ENCODE measurements around the gene KRT84.
A peak's percentile ranks its signal among the peaks of the same experiment; 100 is the strongest.

KRT84 gene, protein sequence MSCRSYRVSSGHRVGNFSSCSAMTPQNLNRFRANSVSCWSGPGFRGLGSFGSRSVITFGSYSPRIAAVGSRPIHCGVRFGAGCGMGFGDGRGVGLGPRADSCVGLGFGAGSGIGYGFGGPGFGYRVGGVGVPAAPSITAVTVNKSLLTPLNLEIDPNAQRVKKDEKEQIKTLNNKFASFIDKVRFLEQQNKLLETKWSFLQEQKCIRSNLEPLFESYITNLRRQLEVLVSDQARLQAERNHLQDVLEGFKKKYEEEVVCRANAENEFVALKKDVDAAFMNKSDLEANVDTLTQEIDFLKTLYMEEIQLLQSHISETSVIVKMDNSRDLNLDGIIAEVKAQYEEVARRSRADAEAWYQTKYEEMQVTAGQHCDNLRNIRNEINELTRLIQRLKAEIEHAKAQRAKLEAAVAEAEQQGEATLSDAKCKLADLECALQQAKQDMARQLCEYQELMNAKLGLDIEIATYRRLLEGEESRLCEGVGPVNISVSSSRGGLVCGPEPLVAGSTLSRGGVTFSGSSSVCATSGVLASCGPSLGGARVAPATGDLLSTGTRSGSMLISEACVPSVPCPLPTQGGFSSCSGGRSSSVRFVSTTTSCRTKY

DNA sequence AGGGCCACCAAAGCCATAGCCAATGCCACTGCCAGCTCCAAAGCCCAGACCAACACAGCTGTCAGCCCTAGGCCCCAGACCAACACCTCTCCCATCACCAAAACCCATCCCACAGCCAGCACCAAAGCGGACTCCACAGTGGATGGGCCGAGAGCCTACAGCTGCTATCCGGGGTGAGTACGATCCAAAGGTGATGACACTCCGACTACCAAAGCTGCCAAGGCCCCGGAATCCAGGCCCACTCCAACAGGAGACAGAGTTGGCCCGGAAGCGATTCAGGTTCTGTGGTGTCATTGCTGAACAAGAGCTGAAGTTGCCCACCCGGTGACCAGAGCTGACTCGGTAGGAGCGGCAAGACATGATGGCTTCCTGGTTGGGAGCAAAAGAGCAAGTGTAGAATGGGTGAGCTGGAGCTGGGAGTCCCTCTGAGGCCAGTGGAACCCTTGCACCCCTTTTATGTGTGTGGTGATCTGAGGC is at the start of gene KRT84:
Gene KRT84 (minus strand): TSS at position 427 of the 477 bp plus-strand sequence. CDS start 67 bp downstream, at position 360.
- DNase-seq, result no peak

DNA sequence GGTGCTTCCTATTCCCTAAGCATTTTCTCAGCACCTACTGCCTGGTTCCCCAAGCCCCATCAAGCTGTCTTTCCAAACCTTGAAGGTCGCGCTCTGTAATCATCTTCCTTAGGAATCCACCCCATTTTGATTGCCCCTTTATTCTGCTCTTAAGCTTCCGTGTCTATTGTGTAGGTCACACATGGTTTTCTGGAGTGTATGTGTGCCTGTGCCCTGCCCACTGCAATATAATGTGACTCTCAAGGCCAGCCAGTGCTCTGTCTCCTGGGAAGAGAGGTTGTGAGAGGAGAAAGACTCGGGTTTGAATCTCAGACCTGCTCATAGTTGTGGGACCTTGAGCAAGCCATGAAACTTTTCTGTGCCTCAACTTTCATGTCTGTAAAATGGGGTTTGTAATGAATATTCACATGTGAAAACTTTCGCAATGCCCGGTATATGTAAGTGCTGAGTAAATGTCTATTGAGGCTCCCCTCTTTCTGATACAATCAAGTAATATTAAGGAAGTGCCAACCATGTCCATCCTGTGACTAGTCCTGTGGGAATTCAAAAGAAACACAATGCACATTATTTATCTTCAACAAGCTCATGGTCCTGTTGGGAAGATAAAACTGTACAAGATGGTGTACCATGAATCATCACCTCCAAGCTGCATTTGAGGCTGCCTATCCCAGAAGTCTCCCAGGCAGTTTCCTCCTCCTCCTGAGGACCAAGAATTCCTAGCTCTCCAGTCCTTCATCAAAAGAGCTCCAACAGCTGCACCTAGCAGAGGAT is 49.5 kb upstream of the KRT84 start:
- peak; percentile 22 for DNase-seq

DNA sequence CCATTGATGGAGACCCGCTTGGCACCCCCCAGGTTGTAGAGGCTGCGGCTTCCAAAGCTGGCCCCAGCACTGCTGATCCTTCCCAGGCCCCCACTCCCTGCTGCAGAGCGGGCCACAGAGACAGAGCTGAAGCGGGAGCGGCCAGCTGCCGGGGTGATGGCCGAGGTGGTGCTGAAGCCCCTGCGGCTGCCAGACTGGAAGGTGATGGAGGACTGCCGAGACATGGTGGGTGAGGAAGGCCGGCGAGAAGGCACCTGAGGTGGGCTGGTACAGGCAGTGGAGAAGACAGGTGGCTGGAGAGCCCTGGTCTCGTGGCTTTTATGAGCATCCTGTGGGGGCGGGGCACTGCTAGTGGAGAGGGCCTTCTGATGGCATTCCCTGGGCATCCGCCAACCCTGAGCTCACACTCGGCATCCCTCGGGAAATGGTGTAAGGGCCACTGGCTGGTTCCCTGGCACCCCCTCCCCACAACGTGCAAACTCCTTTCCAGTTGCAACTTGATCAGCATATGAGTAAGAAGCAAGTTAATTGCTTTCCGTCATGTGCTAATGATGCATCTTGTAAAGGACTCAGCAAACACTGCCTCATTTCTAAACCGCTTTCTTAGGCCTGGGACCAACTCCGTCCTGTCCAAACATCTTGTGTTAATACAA is 48.8 kb upstream of the KRT84 start, which contains the start of gene KRT75:
Gene KRT75 (minus strand): TSS at position 291 of the 653 bp plus-strand sequence. CDS start 67 bp downstream, at position 224.
- DNase-seq, result no peak

DNA sequence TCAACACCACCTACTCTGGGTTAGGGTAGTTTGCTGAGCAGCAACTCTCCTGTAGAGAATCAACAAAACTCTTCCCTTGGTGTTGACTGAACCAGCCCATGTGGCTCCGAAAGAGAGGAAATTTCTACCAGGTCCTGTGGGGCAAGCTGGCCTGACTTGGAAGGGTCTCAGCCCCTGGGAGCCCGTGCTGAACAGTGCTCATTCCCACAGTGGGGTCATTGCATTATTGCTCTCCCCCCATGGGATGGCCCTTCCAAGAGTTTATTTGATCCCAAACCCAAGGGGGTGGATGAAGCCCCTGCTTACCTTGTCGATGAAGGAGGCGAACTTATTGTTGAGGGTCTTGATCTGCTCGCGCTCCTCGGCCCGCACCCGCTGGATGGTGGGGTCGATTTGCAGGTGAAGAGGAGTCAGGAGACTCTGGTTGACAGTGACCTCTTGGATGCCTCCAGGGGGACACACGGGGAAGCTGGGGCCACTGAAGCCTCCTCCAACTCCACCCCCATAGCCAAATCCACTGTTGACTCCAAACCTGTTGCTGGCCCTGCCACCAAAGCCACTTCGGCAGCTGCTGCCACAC is 48.1 kb upstream of the KRT84 start:
- DNase-seq, result no peak

DNA sequence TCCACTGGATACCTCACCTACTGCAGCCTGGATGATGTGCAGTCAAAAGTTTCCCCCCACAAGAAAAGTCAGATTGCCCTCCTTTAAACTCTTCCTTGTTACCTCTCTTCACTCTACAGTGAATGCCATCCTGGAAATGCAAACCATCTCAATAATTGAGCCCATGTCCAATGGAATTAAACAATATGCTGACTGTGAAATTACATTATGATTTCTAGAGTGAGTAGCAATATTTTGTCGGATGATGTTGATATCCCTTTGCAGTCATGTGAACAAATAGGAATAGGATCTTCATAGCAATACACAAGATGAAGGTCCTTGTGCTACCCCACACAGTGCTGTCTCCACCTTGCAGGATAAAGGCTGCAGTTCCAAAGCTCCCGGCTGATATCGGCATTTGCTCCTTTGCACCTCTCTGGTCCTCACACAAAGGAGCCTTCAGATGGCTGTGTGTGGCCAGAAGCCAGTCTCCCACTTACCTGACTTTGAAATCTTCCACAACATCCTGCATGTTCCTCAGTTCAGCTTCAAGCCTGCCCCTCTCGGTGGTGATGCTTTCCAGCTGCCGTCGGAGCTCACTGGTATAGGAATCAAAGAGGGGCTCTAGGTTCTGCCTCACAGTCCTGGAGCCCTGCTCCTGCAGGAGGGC is 47.2 kb upstream of the KRT84 start:
- DNase-seq, result no peak

DNA sequence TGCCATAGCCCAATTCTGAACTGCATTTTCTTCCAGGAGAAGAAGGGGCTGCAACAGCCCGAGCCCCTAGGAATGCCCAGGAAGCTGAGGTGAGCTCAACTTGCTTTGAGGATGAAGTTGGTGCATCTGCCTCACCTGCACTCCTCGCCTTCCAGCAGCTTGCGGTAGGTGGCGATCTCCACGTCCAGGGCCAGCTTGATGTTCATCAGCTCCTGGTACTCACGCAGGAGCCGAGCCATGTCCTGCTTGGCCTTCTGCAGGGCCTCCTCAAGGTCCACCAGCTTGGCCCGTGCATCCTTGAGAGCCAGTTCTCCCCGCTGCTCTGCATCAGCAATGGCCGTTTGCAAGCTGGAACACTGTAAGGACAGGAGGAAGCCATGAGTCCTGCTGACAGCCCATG is 42.7 kb upstream of the KRT84 start:
- no peak for DNase-seq

DNA sequence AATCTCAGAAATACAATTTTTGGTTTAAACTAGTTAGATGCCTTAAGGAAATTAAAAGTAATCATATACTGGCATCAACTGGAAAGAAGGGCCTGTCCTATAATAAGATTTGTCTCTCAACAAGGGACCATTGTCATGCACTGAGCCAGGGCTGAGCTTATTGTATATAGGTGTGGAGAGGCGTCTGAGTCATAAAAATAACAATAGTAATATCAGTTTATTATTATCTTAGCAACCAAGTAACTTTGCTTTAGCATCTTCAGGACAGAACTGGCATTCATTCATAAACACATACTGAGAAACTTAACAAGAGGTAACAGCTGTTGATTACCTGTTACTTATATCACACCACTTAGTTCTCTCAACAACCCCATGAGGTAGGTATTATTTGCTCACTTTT is 41.6 kb upstream of the KRT84 start:
- no peak for DNase-seq

DNA sequence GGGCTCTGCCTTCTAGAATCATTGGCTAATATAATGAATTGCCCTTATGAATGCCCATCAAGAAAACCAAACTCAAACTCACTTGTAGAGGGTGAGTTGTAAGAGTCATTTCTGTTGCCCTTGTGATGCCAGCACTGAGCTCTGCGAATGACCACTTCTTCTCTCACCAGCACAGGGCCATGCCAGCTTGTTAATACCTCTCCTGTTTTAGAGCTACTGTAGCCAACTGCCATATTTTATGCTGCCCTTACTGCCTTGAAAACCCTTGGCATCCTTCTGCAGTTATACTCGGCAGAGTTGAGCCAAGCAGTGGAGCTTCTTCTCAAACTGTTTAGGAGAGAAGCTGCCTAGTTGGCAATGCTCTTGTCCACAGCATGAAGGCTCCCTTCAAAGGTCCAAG is 40.6 kb upstream of the KRT84 start:
- no peak for DNase-seq

DNA sequence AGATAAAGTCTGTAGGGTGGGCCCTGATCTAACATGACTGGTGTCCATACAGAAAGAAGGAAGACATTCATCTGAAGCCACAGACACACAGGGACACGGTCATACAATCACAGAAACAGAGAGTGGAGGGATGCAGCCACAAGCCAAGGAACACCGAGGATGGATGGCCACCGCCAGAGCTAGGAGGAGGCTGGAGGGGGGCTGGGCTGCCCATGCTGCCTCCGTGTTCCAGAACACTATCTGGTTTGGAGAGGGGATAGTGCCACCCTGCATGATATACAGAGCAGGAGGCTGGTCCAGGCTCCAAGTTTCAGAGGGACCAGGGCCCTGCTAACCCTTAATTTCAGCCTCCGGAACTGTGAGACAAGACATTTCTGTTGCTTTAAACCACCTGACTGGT is 40.0 kb upstream of the KRT84 start:
- no peak for DNase-seq

DNA sequence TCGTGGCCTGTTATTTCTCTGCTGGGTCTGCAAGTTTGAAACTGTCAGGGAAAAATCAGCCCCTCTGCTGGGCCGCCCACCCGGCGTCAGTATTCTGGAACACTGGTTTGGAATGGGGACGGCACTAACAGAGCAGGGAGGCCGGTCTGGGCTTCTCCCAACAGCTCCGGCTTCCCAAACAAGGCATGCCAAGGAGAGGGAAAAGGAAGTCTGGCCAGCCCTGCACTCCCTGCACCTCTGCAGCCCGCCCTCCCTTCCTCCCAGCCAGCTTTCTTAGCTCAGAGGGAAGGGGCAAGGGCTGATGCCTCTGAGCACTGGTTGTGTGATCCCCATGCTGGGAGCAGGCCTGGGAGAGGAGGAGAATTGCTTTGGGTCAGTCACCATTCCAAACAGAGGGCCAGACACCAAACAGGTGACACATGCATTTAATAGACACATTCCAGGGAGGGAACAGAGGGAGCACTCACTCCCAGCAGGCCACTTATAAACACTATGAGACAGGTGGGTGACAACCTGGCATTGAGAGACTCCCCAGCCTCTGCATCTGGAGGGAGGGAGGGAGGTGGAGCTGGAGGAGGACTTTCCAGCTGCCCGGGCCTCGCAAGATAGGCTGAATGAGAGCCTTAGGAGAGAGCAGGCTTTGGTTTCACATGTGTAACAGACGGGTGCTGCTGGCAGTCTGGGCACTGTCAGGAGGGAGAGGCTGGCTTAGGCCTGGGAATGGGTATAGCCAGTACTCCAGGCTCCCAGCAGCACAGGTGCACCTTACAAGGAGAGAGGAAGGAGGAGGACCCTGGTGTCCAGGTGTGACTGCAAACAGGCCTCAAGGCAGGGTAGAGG is 38.4 kb upstream of the KRT84 start:
- no peak for DNase-seq

DNA sequence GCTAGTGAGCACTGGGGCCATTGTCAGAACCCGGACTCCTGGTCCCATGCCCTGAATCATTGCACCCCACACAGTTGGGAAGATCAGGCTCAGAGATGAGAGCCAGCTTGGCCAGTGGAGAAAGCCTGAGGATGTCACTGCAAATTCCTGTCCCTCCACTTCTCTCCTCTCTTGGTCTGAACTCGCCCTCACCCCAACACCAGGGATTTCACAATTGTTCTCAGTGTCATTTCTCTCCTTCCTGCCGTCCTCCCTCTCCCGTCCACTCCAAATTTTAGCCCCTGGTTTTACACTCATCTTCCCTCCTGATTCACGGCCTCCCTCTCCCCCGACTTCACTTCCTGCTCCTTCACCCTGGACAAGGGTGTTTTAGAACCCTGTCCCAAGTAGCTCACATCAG is 37.6 kb upstream of the KRT84 start:
- no peak for DNase-seq

DNA sequence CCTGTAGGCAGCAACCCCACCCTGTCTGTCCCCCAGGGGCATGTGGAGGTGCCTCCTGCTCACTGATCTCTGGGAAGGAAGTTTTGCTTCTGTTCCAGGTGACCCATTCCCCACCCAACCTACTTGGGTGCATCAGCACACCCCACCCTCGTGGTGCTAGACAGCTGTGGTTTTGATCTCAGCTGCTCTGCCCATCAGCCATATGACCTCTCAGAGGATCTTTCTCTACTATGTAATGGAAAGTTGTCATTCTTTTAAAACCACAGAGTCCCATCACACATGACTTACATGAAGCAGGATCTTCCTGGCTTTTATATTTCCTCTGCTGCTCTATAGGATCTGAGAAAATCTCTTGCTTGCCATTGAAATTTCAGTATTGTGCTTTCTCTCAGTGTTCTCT is 34.2 kb upstream of the KRT84 start:
- DNase-seq, result peak; percentile 5

DNA sequence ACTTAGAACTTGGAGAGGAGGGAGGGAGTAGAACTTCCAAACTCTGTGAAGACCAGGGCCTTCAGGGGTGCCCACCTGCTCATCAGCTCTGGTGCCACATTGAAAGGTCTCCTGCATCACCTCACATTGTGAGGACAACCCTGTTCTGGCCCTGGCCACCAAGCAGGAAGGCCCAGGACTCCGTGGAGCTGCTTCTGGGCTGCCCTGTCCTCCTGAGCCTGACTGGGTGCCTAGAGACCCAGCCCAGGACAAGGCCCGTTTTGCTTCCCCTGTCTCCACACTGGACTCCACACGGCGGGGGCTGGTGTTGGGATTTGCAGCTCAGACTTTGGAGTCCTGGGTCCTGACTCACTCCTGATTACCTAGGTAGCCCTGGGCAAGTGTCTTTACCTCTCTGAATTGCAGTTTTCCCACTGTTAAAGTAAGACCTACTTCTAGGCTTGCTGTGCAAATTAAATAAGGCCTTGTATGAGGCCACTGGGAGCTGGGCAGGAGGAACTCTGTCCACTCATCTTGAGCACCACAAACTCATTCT is 33.2 kb upstream of the KRT84 start:
- DNase-seq, result no peak

DNA sequence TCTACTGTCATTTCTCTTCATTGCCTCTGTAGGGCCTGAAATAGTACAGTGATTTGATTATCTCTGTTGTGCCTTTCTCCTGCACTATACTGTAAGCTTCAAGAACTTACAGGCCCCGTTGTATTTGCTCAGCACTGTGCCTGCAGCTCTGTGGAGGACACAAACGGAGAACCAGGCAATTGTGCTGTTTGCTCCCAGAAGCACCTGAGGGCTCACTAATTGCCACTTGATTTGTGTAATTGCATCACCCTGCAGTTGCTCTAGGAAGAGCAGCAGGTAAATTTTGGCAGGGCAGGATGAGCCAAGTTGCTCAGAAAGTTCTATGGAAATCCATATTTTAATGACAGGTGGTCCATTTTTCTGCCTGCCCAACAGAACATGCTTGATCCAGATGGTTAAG is 32.3 kb upstream of the KRT84 start:
- no peak for DNase-seq

DNA sequence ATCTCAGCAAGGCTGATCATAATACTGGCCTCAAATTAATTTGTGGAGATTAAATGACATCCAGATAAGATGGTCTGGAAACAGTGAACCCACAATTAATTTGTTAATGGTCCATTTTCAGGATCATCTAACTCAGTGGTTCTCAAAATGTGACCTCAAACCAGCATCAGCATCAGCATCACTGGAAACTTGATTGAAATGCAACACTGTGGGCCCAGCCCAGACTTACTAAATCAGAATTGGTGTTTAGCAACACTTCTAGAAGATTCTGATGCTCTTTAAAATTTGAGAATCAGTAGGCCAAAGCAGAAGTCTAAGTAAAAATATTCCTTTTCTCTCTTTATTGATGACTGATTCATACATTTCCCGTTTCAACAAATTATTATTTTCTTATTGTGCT is 31.3 kb upstream of the KRT84 start:
- no peak for DNase-seq

DNA sequence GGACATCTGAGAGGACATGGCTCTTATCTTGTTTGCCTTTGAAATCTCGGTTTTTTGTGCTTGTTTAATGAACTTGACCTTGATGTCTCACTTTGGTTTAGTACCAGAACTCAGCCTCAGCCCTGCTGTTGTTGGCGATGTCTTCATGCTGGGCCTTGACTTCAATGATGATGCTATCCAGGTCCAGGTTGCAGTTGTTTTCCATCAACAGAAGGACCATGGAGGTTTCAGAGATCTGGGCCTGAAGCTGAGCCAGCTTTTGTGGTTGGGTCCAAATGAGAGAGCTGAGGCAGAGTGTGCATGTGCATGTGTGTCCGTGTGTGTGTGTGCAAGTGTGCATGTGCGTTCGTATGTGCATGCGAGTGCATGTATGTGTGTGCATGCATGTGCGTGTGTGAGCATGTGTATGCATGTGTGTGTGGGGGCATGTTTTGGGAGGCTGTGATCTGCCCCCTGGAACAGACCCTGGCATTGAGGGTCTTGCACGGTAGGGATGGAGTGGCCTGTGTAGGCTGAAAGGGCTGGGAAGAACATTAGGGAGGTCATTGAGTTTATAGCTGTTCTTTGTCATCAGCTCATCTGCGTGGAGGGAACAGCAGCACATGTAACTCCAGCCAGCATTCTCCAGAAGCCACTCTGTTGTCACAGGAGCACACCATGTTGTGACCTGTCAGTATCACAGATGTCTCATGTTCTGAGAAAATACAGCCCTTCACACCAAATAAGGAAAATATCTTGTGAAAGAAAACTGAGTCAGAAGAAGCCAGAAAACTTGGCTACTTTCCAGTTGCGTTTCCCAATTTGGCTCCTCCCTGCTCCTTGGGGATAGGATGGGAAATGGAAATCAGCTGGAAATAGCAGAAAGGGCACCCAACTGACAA is 30.7 kb upstream of the KRT84 start:
- DNase-seq, result peak; percentile 78

DNA sequence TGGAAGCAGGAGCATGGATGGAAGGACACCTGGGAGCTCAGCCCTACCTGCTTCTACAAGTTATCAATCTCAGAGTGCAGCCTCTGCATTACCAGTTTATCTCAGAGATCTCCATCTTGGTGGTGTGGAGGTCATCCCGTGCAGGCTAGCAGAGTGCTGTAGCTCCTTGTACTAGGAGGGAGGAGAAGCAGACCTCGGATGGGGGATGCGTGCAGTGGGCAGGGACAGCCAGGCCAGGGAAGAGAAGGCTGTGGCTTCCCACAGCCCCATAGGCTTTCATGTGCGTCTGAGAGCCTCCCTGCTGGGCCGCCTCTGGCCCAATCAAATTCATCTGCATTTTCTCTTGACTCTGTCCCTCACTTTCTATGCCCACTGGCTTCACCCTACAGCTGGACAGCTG is 29.5 kb upstream of the KRT84 start:
- no peak for DNase-seq

DNA sequence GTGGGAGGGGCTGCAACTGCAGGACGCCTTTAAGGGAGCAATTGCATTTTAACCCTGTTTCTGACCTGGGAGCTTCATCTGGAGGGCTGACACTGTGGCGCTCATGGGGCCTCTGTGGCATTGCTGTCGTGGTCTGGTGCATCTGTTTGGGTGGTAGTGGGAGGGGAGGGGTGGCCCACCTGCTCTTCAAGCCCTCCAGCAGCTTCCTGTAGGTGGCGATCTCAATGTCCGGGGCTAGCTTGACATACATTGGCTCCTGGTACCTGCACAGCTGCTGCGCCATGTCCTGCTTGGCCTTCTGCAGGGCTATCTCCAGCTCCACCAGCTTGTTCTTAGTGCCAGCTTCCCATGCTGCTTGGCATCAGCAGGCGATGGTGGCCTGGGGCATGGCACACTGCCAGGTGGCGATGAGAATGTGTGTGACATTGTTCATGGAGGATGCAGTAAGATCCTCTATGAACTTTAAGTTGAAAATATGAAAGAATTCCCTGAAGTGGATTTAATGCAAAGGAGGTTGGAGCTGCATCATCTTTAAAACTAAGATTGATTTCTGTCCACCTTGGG is 28.4 kb upstream of the KRT84 start:
- DNase-seq, result no peak

DNA sequence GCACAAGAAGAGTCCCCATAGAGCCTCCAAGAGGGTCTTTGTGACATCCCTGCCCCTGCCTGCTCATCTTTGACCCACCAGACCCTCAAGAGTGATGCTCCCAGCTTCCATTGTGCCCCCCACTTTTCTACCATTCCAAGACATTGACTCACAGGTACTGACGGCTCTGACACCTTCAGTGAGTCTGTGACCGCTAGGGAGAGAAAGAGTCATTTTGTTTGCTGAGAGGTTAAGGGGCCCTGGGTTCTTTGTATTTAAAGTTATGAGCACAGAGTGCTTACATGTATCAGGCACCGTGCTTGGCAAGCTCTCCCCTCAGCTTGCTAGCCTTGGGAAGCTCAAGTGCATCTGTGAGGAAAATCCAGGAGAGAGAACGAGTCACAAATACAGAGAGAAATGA is 27.8 kb upstream of the KRT84 start:
- no peak for DNase-seq

DNA sequence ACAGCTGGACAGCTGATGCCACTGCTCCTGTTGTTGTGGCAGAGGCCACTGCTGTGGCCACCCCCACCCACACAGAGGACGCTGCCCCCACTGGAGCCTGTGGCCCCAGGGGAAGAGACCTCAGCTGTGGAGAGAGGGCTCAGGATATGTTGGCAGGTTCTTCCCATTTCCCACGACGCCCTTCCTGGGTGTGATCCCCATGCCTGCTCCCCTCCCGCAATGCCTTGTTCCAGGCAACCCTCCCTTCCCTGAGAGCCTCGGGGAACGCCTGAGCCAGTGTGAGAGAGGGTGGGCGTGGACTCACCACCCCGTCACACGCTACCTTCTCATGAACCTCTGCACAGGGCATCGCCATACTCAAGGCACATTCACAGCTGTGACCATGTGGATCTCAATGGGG is 26.4 kb upstream of the KRT84 start:
- no peak for DNase-seq
